Measurements from ENCODE around the gene PRKAA1.

GRCh38 chr5:40829748-40830533 lies 31.8 kb upstream of the PRKAA1 start:
- no peak for TF ChIP-seq POLR2A (IDR thresholded peaks at IDR 0.05; ENCODE audit: low read depth, low read length)
- TF ChIP-seq CTCF (conservative IDR thresholded peaks at IDR 0.05; ENCODE audit: low read depth, low read length), result no peak
- TF ChIP-seq SMC3 (IDR thresholded peaks at IDR 0.05; ENCODE audit: low read depth, low read length), result no peak
- TF ChIP-seq BHLHE40 (IDR thresholded peaks at IDR 0.05; ENCODE audit: low read depth, low read length), result no peak
- no peak for TF ChIP-seq RAD21 (IDR thresholded peaks at IDR 0.05; ENCODE audit: low read length)
- no peak for TF ChIP-seq FOS (IDR thresholded peaks at IDR 0.05; ENCODE audit: low read depth, low read length)
- TF ChIP-seq RCOR1 (IDR thresholded peaks at IDR 0.05; ENCODE audit: insufficient replicate concordance, low read length), result no peak
- TF ChIP-seq CEBPB (IDR thresholded peaks at IDR 0.05; ENCODE audit: low read depth, low read length), result no peak
- no peak for TF ChIP-seq RFX5 (IDR thresholded peaks at IDR 0.05; ENCODE audit: low read depth, low read length)
- no peak for TF ChIP-seq NFE2L2 (IDR thresholded peaks at IDR 0.05; ENCODE audit: low read depth, low read length)
- no peak for TF ChIP-seq USF2 (IDR thresholded peaks at IDR 0.05; ENCODE audit: low read depth, low read length)
- no peak for TF ChIP-seq MXI1 (IDR thresholded peaks at IDR 0.05; ENCODE audit: borderline replicate concordance, low read depth, low read length)
- no peak for TF ChIP-seq CHD1 (IDR thresholded peaks at IDR 0.05; ENCODE audit: low read depth, low read length)
